ENCODE results near the gene KIAA0232.
"Not testable (repeated sequence)": the region's sequence is repeated elsewhere in the genome, so short reads cannot be mapped to it uniquely, and the experiment has no call there.

The KIAA0232 gene

GRCh38 chr4:6804082-6804752, 21.7 kb downstream of the KIAA0232 start:
- DNase-seq (ENCODE audit: low read depth): no peak

- no peak for DNase-seq (ENCODE audit: low read depth)
Measured at GRCh38 chr4:6806924-6807626, 24.5 kb downstream of the KIAA0232 start.

GRCh38 chr4:6808259-6808658, 25.7 kb downstream of the KIAA0232 start:
- DNase-seq (ENCODE audit: low read depth): no peak

- DNase-seq (ENCODE audit: low read depth): no peak
Measured at GRCh38 chr4:6811165-6811564, 28.6 kb downstream of the KIAA0232 start.

DNA sequence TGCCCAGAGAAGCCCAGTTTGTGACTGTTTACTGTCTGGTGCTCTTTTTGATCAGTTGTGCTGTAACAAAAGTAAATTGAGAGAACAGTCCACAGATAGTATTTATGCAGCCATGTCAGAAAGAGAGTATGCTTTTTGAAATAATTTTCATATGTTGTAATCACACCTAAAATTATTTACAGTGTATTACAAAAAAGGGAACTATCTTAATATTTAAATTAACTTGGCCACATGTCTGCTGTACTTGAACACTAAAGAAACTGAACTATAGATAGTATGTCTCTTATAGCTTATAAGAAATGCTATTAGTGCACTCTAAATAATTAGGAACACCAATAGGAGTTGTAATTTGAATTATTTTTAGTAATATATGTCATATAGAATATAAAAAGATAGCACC, 30.2 kb downstream of the KIAA0232 start:
- DNase-seq (ENCODE audit: low read depth): no peak

GRCh38 chr4:6813725-6814124, 31.2 kb downstream of the KIAA0232 start:
- no peak for DNase-seq (ENCODE audit: low read depth)

DNA sequence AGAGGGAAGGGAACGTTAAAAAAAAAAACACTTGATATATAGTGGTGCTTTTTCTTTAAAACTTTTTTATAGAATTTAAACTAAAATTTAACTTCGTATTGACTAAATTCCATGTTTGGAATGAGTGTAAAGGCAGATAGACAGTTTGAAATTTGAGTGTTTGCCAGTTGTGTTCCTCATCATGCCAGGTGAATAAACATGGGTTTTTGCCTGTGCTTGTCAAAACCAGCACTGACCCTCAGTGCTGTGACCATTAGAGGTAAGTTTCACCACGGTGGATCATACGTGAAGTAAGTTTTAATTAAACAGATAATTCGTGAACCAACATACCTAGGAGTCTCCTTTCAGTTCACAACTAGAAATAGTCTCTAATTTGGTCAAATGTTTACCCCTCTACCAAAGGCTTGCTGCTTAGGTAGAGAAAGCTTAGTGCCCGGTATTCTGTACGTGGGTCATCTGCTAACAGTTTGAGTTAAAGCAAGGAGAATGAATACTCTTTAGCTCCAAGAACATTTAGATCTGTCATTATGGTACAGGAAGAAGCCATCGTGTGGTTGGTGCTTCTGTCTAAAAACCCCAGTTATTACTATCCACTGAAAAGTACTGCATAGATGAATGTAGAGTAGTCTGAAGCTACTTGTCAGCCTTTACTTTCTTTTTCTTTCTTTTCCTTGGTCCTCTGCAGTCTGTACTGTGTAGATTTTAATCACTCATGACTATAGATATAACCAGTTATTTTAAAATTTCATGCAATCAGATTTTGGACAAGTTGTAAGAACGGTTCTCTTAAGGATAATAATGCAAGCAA, 32.7 kb downstream of the KIAA0232 start:
- DNase-seq (ENCODE audit: low read depth): no peak

DNA sequence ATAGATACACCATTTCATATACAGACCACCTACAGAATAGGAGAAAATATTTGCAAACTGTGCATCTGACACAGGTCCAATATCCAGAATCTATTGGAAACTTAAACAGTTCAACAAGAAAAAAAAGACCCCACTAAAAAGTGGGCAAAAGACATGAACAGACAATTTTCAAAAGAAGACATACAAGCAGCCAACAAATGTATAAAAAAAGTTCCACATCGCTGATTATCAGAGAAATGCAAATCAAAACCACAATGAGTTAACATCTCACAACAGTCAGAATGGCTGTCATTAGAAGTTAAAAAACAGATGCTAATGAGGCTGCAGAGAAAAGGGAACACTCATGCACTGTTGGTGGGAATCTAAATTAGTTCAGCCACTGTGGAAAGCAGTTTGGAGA, 36.8 kb downstream of the KIAA0232 start:
- no peak for DNase-seq (ENCODE audit: low read depth)

GRCh38 chr4:6820695-6821094, 38.2 kb downstream of the KIAA0232 start:
- no peak for DNase-seq (ENCODE audit: low read depth)

- no peak for DNase-seq (ENCODE audit: low read depth)
Measured at GRCh38 chr4:6824071-6824470, 41.5 kb downstream of the KIAA0232 start.

DNA sequence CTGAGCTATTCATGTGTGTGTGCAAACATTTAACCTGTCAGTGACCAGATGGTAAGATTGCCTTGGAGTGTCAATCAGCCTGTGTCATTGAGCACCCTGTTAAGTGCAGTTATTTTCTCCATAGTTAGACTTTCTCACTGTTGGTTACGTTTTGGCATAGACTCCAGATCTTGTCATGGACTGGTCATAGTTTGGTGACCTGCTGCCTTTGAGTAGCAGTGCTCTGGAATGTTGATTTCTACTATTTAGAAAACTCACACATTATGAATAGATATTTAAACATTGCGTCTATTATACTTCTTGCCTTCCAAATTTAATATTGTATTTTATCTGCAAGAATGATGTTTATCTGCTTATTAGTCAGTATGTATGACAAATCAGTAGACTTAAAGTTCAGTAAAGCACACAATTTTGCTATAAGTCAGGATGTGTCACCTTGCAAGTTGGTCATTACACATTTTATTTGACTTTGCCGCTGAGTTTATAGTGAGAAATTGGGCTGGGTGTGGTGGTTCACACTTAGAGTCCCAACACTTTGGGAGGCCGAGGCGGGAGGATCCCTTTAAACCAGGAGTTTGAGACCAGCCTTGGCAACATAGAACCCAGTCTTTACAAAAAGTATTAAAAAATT, 42.4 kb downstream of the KIAA0232 start:
- no peak for DNase-seq (ENCODE audit: low read depth)

GRCh38 chr4:6825403-6825802, 42.9 kb downstream of the KIAA0232 start:
- DNase-seq (ENCODE audit: low read depth): no peak

- no peak for DNase-seq (ENCODE audit: low read depth)
Measured at GRCh38 chr4:6826781-6827508, 44.4 kb downstream of the KIAA0232 start.

DNA sequence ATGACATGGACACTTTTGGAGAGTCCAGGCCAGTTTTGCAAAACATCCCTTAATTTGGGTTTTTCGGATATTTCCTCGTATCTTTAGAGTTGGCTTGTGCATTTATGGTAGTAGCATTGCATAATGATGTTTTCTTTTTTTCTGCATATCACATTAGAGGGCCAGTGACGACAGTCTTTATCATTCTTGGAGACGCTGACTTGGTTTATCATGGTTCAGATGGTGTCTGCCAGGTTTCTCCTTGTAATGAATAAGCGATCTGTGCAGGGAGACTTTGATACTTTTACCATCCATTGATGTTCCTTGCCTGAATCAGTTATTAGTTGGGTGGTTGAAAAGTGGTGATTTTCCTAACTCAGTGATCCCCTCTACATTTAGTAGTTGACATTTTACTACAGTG, 46.6 kb downstream of the KIAA0232 start:
- DNase-seq (ENCODE audit: low read depth): no peak

GRCh38 chr4:6834867-6835266, 52.3 kb downstream of the KIAA0232 start:
- DNase-seq (ENCODE audit: low read depth): no peak

DNA sequence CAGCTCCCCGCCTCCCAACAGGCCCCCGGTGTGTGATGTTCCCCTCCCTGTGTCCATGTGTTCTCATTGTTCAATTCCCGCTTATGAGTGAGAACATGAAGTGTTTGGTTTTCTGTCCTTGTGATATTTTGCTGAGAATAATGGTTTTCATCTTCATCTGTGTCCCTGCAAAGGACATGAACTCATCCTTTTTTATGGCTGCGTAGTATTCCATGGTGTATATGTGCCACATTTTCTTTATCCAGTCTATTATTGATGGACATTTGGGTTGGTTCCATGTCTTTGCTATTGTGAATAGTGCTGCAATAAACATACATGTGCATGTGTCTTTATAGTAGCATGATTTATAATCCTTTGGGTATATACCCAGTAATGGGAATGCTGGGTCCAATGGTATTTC, 53.1 kb downstream of the KIAA0232 start:
- DNase-seq (ENCODE audit: low read depth): not testable (repeated sequence)

DNA sequence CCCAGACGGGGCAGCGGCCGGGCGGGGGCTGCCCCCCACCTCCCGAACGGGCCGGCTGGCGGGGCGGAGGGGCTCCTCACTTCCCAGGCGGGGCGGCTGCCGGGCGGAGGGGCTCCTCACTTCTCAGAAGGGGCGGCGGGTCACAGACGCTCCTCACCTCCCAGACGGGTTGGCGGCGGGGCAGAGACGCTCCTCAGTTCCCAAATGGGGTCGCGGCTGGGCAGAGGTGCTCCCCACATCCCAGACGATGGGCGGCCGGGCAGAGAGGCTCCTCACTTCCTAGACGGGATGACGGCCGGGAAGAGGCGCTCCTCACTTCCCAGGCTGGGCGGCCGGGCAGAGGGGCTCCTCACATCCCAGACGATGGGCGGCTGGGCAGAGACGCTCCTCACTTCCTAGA, 54.6 kb downstream of the KIAA0232 start:
- not testable (repeated sequence) for DNase-seq (ENCODE audit: low read depth)

- DNase-seq (ENCODE audit: low read depth): no peak
Measured at GRCh38 chr4:6839579-6839978, 57.1 kb downstream of the KIAA0232 start.

DNA sequence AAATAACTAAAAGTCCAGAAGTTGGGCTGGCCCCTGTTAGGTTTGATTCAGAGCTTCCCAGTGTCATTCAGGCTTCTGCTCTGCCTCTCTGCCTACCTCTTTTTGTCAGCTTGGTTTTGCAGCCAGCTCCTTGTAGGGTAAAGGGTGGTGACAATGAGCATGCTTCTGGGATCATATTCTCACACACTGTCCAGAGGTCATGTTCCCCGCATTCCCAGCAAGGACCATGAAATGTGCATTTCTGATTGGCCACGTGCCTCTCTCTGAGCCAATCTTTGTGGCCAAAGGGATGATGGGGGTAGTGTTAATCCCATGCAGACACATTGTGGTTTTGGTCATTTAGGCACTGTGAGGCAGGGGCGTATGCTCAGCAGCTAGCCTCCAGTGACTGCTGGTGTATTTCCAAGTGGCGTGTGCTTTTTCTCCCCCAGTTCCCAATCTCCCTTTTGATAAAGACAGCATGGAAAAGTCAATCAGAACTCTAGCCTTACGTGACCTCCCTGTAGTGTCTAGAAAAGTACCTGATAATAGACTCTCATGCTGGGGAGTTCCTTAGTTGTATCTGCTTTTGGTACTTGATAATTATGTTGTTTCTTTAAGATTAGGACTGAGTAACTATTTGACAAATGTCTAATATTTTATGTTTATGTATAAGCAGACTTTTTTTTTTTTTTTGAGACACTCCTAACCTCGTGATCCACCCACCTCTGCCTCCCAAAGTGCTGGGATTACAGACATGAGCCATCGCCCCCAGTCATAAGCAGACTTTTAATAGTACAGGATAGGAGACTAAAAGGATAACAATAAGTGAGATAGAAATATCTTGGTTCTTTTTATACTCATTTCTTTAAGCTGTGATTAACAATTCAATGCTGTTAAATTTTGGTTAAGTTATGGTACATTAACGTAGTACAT, 57.8 kb downstream of the KIAA0232 start:
- peak; percentile 21 for DNase-seq (ENCODE audit: low read depth)

- DNase-seq (ENCODE audit: low read depth): no peak
Measured at GRCh38 chr4:6845027-6845426, 62.5 kb downstream of the KIAA0232 start.

GRCh38 chr4:6845574-6845973, 63.0 kb downstream of the KIAA0232 start:
- no peak for DNase-seq (ENCODE audit: low read depth)
